ENCODE data around the gene GPC5.
"Not testable (repeated sequence)": the region's sequence is repeated elsewhere in the genome, so short reads cannot be mapped to it uniquely, and the experiment has no call there.

The GPC5 gene

DNA sequence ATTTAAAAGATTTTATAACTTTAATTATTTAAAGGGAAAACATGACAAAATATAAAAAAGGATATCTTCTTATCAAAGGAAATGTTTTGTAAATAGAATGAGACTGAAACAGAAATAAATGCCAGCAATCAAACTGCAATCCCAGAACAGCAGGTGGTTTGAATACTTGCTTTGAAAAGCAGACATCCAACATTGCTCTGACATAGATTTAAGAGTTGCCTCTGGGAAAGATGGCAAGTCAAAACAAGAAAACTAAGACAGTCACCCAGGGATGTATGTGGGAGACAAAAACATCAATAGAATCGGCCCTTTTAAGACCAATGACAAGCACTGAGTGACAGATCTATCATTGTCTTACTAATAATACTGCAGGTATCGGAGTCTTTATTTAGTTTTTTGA is 1038.5 kb downstream of the GPC5 start:
- Mint-ChIP-seq H3K4me3 (no peak overlapping the region), H3K4me1 (no peaks in the 10 kb centered on the region), H3K27me3 (no peaks in the 10 kb centered on the region), H3K9me3 (peaks cover 6 to 22% of the 10 kb centered on the region in 2 donors), H3K27ac (no peak overlapping the region)
- DNase-seq (no peak), ATAC-seq (no peak)

DNA sequence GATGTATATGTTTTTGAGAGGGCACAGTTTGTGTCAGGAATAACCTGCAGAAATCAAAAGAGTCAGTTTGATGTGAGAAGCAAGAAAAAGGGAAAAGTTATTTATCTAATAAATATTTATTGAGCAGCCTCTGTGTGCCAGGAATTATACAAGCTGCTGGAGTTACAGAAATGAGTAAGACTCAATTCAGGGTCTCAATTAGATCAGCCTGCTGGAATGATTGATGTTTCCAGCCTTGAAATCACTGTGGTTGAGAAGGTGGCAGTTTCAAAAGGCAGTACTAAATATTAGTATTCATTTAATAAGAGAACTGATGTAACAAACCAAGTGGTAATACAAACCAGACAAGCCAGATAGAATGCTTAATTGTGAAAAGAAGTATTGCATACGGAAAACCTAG is 1045.8 kb downstream of the GPC5 start:
- DNase-seq = no peak
- Mint-ChIP-seq H3K4me3 (no peak overlapping the region), H3K27me3 (no peaks in the 10 kb centered on the region), H3K4me1 (no peaks in the 10 kb centered on the region), H3K27ac (no peak overlapping the region), H3K9me3 (peaks cover 0 to 10% of the 10 kb centered on the region in 2 donors)
- no peak for ATAC-seq

DNA sequence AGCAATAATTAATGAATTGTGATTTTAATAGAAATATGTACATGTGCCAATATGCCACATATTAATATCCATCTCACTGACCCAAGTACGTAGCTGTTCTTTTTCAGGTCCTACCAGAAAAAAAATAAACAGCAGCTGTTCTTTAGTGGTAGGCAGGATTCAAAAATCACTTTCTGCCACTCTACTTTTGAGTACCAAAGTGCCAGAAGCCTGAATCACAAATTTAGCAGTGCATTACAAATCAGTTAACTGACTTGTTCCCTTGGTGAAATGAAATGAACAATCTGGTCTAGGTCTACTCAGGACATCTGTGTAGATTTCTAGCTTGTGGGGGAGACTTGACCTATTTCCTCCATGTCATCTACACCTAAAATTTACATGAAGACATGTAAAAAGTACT is 1052.6 kb downstream of the GPC5 start:
- Mint-ChIP-seq H3K4me1 (no peaks in the 10 kb centered on the region), H3K27me3 (no peaks in the 10 kb centered on the region)
- no peak for ATAC-seq

DNA sequence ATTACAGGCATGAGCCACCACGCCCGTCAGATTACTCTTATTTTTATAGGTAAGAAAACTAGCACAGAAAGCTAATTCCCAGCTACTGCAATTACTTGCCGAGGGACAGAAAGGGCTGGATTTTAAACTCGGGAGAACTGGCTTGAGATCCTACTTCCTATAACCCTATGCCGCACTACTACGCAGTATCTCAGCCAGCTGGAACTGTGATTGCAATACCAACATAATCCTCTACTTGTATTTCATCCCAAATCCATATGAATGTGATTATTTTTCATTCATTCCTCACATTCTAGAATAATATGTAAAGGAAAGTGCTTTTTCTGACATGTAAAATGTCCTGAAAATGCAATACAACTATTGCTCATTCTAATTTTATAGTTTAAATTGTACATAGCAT is 1054.4 kb downstream of the GPC5 start:
- no peaks in the 10 kb centered on the region for H3K27me3 Mint-ChIP-seq
- H3K4me1 Mint-ChIP-seq = no peaks in the 10 kb centered on the region
- DNase-seq (no peak), ATAC-seq (no peak)
- H3K4me3 Mint-ChIP-seq = no peak overlapping the region
- H3K9me3 Mint-ChIP-seq = peaks cover 0 to 12% of the 10 kb centered on the region in 2 donors
- H3K27ac Mint-ChIP-seq = no peak overlapping the region

More for the DNA sequence above, 1052.6 kb downstream of the GPC5 start:
- Mint-ChIP-seq H3K9me3 (no peaks in the 10 kb centered on the region), H3K27ac (no peak overlapping the region), H3K4me3 (no peak overlapping the region)
- DNase-seq = no peak

DNA sequence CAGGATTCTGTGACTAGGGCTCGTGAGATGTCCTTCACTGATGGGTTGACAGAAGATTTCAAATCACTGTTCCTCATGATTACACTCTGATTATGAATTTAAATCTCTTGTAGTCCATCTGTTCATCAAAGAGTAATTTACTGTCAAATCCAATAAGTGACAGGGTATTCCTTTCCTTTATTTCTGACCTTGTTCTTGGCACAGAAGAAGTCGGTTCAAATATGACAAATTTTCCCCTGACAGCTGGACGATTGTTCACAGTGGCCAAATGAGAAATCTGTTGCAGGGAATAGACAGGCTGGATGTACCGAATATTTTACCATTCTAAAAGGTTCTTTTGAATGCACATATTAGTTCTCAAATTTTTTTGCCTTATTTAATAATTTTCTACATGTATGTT is 1060.9 kb downstream of the GPC5 start:
- Mint-ChIP-seq H3K27ac (no peak overlapping the region), H3K4me1 (no peaks in the 10 kb centered on the region), H3K9me3 (peaks cover 12 to 16% of the 10 kb centered on the region in 2 donors), H3K27me3 (no peaks in the 10 kb centered on the region), H3K4me3 (no peak overlapping the region)
- DNase-seq (no peak), ATAC-seq (no peak)

DNA sequence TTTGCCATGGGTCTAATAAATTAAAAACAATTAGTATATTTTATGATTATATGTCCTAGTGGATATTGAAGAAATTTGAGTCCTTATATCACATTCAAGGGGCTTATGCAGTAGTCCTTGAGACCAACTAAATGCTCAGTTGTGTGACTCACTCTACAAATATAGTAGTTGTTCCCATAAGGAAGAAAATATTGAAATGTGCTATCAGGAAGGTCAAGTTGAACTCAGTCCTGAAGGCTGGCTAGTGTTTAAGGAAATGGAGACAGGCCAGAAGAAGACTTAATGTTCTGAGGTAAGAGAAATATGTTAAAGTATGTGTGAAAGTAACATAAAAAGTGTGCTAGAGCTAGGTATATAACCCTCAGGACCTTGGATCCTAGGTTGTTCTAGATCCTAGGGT is 1062.1 kb downstream of the GPC5 start:
- Mint-ChIP-seq H3K27me3 (no peaks in the 10 kb centered on the region), H3K27ac (no peak overlapping the region), H3K9me3 (peaks cover 12 to 16% of the 10 kb centered on the region in 2 donors), H3K4me1 (no peaks in the 10 kb centered on the region), H3K4me3 (no peak overlapping the region)
- DNase-seq (no peak), ATAC-seq (no peak)

DNA sequence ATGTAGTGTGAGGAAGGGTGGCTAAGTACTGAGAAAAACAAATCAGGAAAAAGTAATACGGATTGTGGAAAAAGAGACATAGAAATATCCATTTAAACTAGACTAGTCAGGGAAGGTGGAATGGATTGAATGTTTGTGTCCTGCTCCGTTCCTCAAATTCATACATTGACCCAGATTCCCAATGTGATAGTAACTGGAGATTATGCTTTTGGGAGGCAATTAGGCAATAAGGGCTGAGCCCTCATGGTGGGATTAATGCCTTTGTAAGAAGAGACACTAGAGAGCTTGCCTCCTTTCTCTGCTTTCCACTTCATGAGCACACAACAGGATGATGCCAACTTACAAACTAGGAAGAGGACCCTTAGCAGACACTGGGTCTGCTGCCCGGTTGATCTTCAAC is 1063.0 kb downstream of the GPC5 start:
- Mint-ChIP-seq H3K4me3 (no peak overlapping the region), H3K9me3 (peaks cover 8 to 16% of the 10 kb centered on the region in 2 donors), H3K27ac (no peak overlapping the region), H3K27me3 (no peaks in the 10 kb centered on the region), H3K4me1 (no peaks in the 10 kb centered on the region)
- DNase-seq (no peak), ATAC-seq (no peak)

DNA sequence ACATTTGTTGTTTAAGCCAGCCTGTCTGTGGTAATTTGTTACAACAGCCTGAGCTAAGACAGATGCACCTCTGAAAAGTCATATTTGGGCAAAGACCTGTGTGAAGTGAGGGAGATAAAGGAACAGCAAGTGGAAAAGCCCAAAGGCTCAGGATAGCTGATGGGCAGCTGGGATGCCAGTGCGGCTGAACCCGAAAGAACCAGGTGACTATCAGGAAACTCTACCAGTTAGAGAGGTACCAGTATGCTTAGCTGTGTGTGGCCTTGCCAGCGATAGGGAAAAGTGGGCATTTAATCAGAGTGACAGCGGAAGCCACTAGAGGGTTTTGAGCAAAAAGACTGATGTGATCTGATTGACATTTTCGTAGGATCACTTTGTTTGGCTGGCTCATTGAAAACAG is 1063.4 kb downstream of the GPC5 start:
- Mint-ChIP-seq H3K27ac (no peak overlapping the region), H3K9me3 (peaks cover 4 to 16% of the 10 kb centered on the region in 2 donors), H3K4me3 (no peak overlapping the region), H3K4me1 (no peaks in the 10 kb centered on the region), H3K27me3 (no peaks in the 10 kb centered on the region)
- DNase-seq (no peak), ATAC-seq (no peak)

DNA sequence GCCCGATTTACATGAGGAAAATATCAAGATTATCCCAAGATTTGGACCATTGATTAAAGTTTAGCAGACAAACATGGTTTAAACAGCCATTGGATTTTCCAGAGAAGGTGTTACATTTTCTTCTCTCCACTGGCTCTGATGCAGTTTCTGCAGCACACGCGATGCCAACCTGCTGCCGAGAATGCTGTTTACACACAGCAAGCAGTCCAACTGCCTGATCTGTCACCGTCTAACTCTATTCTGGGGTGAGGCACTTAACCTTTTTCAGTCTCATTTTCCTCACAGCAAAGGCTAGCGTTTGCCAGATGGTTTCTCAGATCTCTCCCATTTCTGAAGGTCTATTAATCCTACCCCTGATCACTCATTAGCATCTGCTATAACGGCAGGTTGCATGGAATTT is 1064.7 kb downstream of the GPC5 start:
- Mint-ChIP-seq H3K4me1 (no peaks in the 10 kb centered on the region), H3K27ac (no peak overlapping the region), H3K27me3 (no peaks in the 10 kb centered on the region), H3K9me3 (peaks cover 0 to 16% of the 10 kb centered on the region in 2 donors), H3K4me3 (no peak overlapping the region)
- ATAC-seq = no peak
- no peak for DNase-seq

DNA sequence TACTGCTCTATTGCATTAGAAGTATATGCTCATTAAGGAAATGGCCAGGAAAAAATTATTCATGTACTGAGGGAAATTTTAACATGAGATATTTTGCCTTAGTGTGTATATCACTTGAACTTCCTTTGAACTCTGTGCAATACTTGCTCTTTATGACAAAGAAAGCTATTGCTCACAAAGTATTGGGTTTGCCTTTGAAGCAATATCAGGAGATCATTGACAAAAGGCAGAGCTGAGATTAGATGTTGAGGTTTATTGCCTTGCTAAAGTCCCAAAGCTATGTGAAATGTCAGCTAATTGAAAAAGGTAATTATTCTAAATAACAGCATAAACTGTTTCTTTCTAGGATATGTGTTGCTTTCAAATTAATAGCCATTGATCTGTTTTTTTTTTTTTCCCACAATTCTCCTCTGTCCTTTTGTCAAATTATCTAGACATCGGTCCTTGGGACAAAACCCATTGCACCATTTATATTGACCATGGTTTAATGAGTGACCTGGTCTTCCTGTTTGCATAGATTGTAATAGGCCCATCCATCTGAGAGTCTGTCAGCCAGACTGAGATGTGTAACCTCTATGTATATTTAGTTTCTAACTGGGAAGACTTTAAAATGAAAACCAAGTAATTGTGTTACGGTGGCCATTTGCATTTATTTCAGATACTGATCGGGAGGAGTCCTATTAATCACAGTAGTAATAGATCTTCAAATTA is 1075.5 kb downstream of the GPC5 start:
- H3K27ac Mint-ChIP-seq = no peak overlapping the region
- no peaks in the 10 kb centered on the region for H3K4me1 Mint-ChIP-seq
- no peak overlapping the region for H3K4me3 Mint-ChIP-seq
- H3K27me3 Mint-ChIP-seq = no peaks in the 10 kb centered on the region
- DNase-seq (no peak), ATAC-seq (no peak)
- peaks cover 0 to 10% of the 10 kb centered on the region in 2 donors for H3K9me3 Mint-ChIP-seq

DNA sequence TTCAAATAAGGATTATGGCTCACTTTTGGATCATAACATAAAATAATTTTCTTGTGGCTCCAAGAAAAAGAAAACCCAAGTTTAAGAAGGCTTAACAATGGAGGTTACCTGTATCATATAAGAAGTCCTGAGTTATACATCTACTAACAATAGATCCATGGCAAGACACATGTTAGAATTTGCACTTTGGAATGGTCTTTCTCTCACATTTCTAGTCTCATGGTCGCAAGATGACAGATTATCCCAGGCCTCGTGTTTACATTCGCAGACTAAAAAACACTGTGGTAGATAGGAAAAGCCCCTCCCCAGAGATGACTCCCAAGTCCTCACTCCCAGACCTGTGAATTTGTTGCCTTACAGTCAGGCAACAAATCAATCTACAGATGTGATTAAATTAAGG is 1082.0 kb downstream of the GPC5 start:
- Mint-ChIP-seq H3K27ac (no peak overlapping the region), H3K4me3 (no peak overlapping the region), H3K27me3 (no peaks in the 10 kb centered on the region), H3K9me3 (peaks cover 0 to 31% of the 10 kb centered on the region in 2 donors), H3K4me1 (no peaks in the 10 kb centered on the region)
- ATAC-seq (no peak), DNase-seq (no peak)

DNA sequence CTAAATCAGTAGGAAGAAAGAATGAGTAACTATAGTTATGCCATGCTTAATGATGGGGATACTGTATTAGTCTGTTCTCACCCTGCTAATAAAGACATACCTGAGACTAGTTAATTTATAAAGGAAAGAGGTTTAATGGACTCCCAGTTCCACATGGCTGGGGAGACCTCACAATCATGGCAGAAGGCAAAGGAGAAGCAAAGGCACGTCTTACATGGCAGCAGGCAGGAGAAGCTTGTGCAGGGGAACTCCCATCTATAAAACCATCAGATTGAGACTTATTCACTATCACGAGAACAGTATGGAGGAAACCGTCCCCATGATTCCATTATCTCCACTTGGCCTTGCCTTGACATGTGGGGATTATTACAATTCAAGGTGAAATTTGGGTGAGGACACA is 1084.4 kb downstream of the GPC5 start:
- H3K4me3 Mint-ChIP-seq, H3K27ac Mint-ChIP-seq, H3K27me3 Mint-ChIP-seq, ATAC-seq, DNase-seq, H3K4me1 Mint-ChIP-seq: not testable (repeated sequence)
- peaks cover 0 to 31% of the 10 kb centered on the region in 2 donors for H3K9me3 Mint-ChIP-seq

DNA sequence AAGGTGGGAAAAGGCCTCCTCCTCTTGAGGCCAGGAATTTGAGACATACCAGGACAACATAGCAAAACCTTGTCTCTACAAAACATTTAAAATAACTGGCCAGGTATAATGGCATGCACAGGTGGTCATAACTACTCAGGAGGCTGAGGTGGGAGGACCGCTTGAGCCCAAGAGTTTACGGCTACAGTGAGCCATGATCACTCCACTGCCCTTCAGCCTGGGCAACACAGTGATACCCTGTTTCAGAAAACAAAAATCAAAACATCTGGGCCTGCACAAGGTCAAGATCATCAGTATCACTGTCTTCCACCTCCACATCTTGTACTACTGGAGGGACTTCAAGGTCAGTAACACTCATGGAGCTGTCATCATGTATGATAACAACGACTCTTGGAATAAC is 1085.5 kb downstream of the GPC5 start:
- ATAC-seq (no peak), DNase-seq (no peak)
- Mint-ChIP-seq H3K9me3 (peaks cover under 1 to 28% of the 10 kb centered on the region in 2 donors), H3K27me3 (no peaks in the 10 kb centered on the region), H3K4me3 (no peak overlapping the region), H3K27ac (no peak overlapping the region), H3K4me1 (no peaks in the 10 kb centered on the region)

DNA sequence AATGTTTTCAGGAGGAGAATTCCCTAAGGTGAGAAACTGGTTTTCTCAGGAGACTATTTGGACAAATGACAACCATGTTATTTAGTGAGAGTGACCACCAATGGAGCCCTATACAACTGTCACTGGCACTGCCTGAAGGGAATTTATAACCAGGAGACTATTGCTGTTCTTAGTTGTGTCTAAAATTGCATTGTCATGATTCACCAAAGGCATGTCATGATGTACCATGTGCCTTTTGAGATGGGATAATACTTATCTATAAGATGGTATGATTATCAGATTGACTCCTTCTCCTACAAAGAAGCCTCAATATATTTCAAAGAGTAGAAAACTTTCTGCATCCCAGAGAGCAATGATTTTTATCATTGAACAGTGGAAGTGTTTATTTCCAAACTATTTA is 1088.8 kb downstream of the GPC5 start:
- no peaks in the 10 kb centered on the region for H3K27me3 Mint-ChIP-seq
- H3K4me3 Mint-ChIP-seq = no peak overlapping the region
- DNase-seq (no peak), ATAC-seq (no peak)
- H3K4me1 Mint-ChIP-seq = no peaks in the 10 kb centered on the region
- H3K9me3 Mint-ChIP-seq = peaks cover 6 to 16% of the 10 kb centered on the region in 2 donors
- no peak overlapping the region for H3K27ac Mint-ChIP-seq

DNA sequence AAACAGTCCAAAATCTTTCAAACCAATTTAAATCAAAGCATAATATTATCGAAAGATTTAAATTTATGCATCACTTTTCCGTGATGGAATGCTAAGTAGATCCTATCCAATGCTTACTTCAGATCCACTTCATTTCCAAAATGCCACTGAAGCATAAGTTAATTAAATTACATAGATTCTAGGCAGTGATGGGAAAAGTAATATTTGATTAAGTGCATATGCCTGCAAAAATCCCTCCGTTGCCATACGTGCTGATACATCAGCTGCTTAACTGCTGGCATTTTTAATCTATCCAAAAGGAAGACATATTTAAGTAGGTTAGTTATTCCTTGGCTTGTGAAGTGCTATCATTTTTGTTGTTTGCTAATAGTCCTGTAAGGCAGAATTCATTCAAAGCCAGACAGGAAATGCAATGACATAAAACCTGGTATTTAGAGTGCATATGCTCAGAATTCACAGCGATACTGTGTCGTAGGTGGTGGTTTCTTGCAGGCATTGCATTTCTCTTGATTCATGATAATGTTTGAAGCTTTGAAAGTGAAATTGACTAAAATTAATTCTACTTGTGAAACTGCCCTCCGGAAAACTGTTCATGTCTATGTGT is 1089.9 kb downstream of the GPC5 start:
- Mint-ChIP-seq H3K4me1 (no peaks in the 10 kb centered on the region), H3K9me3 (peaks cover 6 to 8% of the 10 kb centered on the region in 2 donors), H3K4me3 (no peak overlapping the region), H3K27me3 (no peaks in the 10 kb centered on the region), H3K27ac (no peak overlapping the region)
- DNase-seq (no peak), ATAC-seq (no peak)

DNA sequence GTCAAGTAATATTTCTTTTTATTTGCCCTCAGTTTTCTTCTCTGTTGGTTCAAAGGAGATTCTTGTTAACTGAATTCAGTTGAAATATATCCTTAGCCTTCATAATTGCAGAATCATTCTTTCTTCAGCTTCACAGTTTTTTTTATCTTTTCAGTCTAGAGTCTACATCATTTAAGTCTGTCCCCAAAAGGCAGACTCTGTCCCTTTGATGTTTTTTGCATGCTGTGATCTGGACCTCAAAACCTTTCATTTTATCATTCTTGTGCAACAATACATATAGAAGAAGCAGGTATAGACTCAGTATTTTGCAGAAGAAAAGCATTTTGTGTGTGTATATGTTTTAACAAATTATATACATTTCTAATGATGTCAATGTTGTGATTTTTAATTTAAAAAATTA is 1093.4 kb downstream of the GPC5 start:
- Mint-ChIP-seq H3K9me3 (peaks cover 6 to 8% of the 10 kb centered on the region in 2 donors), H3K27me3 (no peaks in the 10 kb centered on the region), H3K4me1 (no peaks in the 10 kb centered on the region), H3K27ac (no peak overlapping the region), H3K4me3 (no peak overlapping the region)
- DNase-seq (no peak), ATAC-seq (no peak)

DNA sequence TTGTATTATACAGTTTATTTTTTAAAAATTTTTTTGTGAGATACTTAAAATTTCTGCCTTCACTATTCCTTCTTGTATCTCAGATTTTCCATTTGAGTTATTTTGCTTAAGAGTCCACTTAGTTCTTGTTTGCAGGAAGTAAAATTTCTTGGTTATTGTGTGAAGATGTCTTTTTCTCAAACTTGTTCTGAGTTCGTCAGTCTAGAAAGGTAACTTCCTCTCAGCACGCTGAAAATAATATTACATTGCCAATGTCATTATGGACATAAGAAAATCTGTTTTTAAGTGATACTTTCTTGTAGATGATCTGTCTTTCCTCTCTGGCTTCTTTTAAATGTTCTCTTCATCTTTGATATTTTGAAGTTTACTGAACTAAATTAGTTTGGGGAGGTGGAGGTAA is 1096.5 kb downstream of the GPC5 start:
- no peak for DNase-seq
- H3K9me3 Mint-ChIP-seq = peaks cover 0 to 5% of the 10 kb centered on the region in 2 donors
- no peak for ATAC-seq
- H3K4me3 Mint-ChIP-seq = no peak overlapping the region
- H3K27me3 Mint-ChIP-seq = no peaks in the 10 kb centered on the region
- H3K27ac Mint-ChIP-seq = no peak overlapping the region
- H3K4me1 Mint-ChIP-seq = no peaks in the 10 kb centered on the region

All from stimulated activated naive CD8-positive, alpha-beta T cell treated with anti-CD3 and anti-CD28 coated beads, Interleukin-15, amount 100 ng/mL, for 72 hours (primary cell).